K562 (cell line): ENCODE results near the gene CZIB. TPM values are rescaled to one million over a fixed set of nuclear protein-coding genes. Genes with fewer than 3 reads are reported as not detected.

Source experiments
- CEBPG ChIP-seq, 3 experiments: fragments of 200-800 bp in 1 of 3; sonication (Bioruptor generic) in 1 of 3; sonication (generic) in 1 of 3; formaldehyde crosslinking in 1 of 3; IDR thresholded peaks in 2 of 3; conservative IDR thresholded peaks in 1 of 3; 2 replicates each; pipeline versions ENCODE4 v1.6.1 to v1.8.0; 2016 to 2022; ENCODE audit warnings: missing compliant biosample characterization in 2 of 3, missing genetic modification characterization in 2 of 3, mild to moderate bottlenecking in 1 of 3, missing genetic modification reagents in 1 of 3
- ILK ChIP-seq: fragments of 450-650 bp; IDR thresholded peaks from 2 replicates; pipeline ENCODE4 v1.6.1; 2016; ENCODE audit warnings: missing genetic modification characterization, low read depth, mild to moderate bottlenecking, missing compliant biosample characterization, moderate library complexity, borderline replicate concordance
- MAFK ChIP-seq: IDR thresholded peaks from 2 replicates; pipeline ENCODE4 v1.6.1; 2011; ENCODE audit warnings: low read length, improper control_type of control experiment
- MEIS2 ChIP-seq: fragments of 450-650 bp; IDR thresholded peaks from 2 replicates; pipeline ENCODE4 v1.6.1; 2014; ENCODE audit warnings: mild to moderate bottlenecking; ENCODE audit not compliant: partially characterized antibody
- MTA2 ChIP-seq: fragments of 450-650 bp; IDR thresholded peaks from 2 replicates; pipeline ENCODE4 v1.6.1; 2016; ENCODE audit warnings: low read depth
- NFRKB ChIP-seq: fragments of 450-650 bp; IDR thresholded peaks from 2 replicates; pipeline ENCODE4 v1.6.1; 2016; ENCODE audit warnings: low read depth
- NONO ChIP-seq, 2 experiments: fragments of 200-400 bp in 1 of 2; fragments of 450-650 bp in 1 of 2; formaldehyde crosslinking in 1 of 2; IDR thresholded peaks; 2 replicates each; pipeline ENCODE4 v1.6.1; 2017; ENCODE audit warnings: low read depth in 2 of 2, mild to moderate bottlenecking in 2 of 2, moderate library complexity in 2 of 2, low read length in 1 of 2
- SIN3A ChIP-seq, 2 experiments: fragments of 150-350 bp in 1 of 2; IDR thresholded peaks; 2 replicates each; pipeline ENCODE4 v1.6.1; 2011 to 2016; ENCODE audit warnings: borderline replicate concordance in 2 of 2, low read depth in 2 of 2, low read length in 2 of 2, mild to moderate bottlenecking in 2 of 2, moderate library complexity in 2 of 2; ENCODE audit not compliant: control insufficient read depth in 1 of 2
- SIRT6 ChIP-seq: IDR thresholded peaks from one replicate; pipeline ENCODE4 v1.6.1; 2012; ENCODE audit warnings: low read depth, mild to moderate bottlenecking, control low read depth, inconsistent platforms, low read length, moderate library complexity
- SMAD1 ChIP-seq: fragments of 150-350 bp; IDR thresholded peaks from 2 replicates; pipeline ENCODE4 v1.6.1; 2014; ENCODE audit warnings: low read length, low read depth; ENCODE audit not compliant: partially characterized antibody
- STAT5B ChIP-seq: fragments of 250-450 bp; sonication (Bioruptor Pico); IDR thresholded peaks from 2 replicates; pipeline ENCODE4 v1.8.0; 2021; ENCODE audit warnings: mild to moderate bottlenecking, inconsistent platforms
- TEAD4 ChIP-seq, 2 experiments: sonication (generic) in 1 of 2; formaldehyde crosslinking in 1 of 2; IDR thresholded peaks; 2 replicates each; pipeline versions ENCODE4 v1.6.1 to v1.8.0; 2012 to 2022; ENCODE audit warnings: borderline replicate concordance in 1 of 2, inconsistent platforms in 1 of 2, low read length in 1 of 2, mild to moderate bottlenecking in 1 of 2, missing genetic modification reagents in 1 of 2
- XRCC4 ChIP-seq: IDR thresholded peaks from one replicate; pipeline ENCODE4 v1.6.1; 2011; ENCODE audit not compliant: insufficient read depth, insufficient read length; ENCODE audit errors: extremely low read depth
- ZNF232 ChIP-seq: sonication (generic); formaldehyde crosslinking; IDR thresholded peaks from 2 replicates; pipeline ENCODE4 v1.8.0; 2022; ENCODE audit warnings: mild to moderate bottlenecking, missing genetic modification reagents
- polyA plus RNA-seq, 8 experiments: library from polyadenylated mRNA; depleted of rRNA in 4 of 8; stranded (reverse) in 5 of 8; unstranded in 3 of 8; fragments of >200 nt; fragmentation: Nextera tagmentation in 2 of 8; fragmentation: Illumina TruSeq in 1 of 8; extraction: Ambion mirVana in 2 of 8; extraction: Trizol in 1 of 8; gene quantifications; 2 replicates each; pipeline versions ENCODE4 v1.2.1 to v1.2.3, GENCODE V29; 2011 to 2014; ENCODE audit warnings: inconsistent platforms in 1 of 8, missing spikeins in 1 of 8
- total RNA-seq, 7 experiments: library from RNA; depleted of rRNA in 6 of 7; stranded (reverse); fragments of >200 nt in 6 of 7; fragmentation: Illumina TruSeq in 2 of 7; extraction: Trizol in 2 of 7; gene quantifications; 2 replicates each; pipeline versions ENCODE4 v1.2.1 to v1.2.3, GENCODE V29; 2011 to 2021; ENCODE audit warnings: low replicate concordance in 1 of 7
- TF ChIP-seq, protein P1 (sequence below): IDR thresholded peaks from 3 replicates; pipeline ENCODE4 v1.6.1; 2011; ENCODE audit warnings: borderline replicate concordance, mild to moderate bottlenecking; ENCODE audit not compliant: insufficient read length, insufficient read depth
- TF ChIP-seq, protein P2 (sequence below): fragments of 250-450 bp; sonication (Bioruptor Pico); IDR thresholded peaks from 2 replicates; pipeline ENCODE4 v1.8.0; 2022; ENCODE audit warnings: moderate library complexity, mild to moderate bottlenecking, inconsistent platforms
- TF ChIP-seq, protein P3 (sequence below), 2 experiments: IDR thresholded peaks in 1 of 2; conservative IDR thresholded peaks in 1 of 2; 2 replicates each; pipeline ENCODE4 v1.6.1; 2016; ENCODE audit warnings: low read depth in 2 of 2, mild to moderate bottlenecking in 1 of 2, missing compliant biosample characterization in 1 of 2, missing genetic modification characterization in 1 of 2, moderate library complexity in 1 of 2
- TF ChIP-seq, protein P4 (sequence below): sonication (generic); formaldehyde crosslinking; IDR thresholded peaks from 2 replicates; pipeline ENCODE4 v1.8.0; 2023; ENCODE audit warnings: mild to moderate bottlenecking, missing genetic modification reagents

The CZIB gene
- total and polyA plus RNA-seq, 9 of the 15 experiments (the other 6 are each of a cell fraction or from before 2014, with no cell fraction given) = 52.6 to 111 (median 80.0) TPM

DNA sequence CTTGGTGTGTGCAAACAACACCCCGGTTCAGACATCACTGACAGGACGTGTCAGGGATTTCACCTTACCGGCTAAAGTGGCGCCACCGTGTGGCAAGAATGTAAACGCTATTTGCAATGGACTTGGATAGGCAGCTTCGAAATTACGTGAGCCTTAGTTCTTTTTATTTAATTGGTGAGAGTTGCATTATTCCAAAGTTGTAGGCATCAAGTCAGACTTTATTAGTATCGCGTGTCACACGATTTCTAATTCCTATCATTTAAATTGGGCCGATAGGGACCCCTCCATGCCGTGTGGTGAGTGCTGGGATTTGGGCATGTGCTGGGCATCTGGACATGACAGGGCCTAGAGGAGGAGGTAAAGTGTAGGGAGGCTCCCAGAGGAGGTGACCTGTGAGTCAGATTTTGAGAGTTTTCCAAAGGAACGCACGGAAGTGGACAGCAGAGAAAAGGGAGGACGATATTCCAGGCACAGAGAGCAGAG, 38.3 kb downstream of the CZIB start (continued):
- no peak for TF ChIP-seq MAFK
- TF ChIP-seq SMAD1 = no peak
- TF ChIP-seq, protein P1, sequence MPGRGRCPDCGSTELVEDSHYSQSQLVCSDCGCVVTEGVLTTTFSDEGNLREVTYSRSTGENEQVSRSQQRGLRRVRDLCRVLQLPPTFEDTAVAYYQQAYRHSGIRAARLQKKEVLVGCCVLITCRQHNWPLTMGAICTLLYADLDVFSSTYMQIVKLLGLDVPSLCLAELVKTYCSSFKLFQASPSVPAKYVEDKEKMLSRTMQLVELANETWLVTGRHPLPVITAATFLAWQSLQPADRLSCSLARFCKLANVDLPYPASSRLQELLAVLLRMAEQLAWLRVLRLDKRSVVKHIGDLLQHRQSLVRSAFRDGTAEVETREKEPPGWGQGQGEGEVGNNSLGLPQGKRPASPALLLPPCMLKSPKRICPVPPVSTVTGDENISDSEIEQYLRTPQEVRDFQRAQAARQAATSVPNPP = no peak
- TF ChIP-seq MTA2 = no peak
- 0 out of 2 replicates have a peak, but pooled peaks have one; percentile 48 for TF ChIP-seq ZNF232
- TF ChIP-seq, protein P2, sequence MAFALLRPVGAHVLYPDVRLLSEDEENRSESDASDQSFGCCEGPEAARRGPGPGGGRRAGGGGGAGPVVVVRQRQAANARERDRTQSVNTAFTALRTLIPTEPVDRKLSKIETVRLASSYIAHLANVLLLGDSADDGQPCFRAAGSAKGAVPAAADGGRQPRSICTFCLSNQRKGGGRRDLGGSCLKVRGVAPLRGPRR = no peak
- TF ChIP-seq ILK (tag) = no peak
- peak; percentile 97 for TF ChIP-seq TEAD4 (IDR thresholded peaks at IDR 0.05; ENCODE audit: low read length)
- peak; percentile 98 for TF ChIP-seq TEAD4 (CRISPR knock-in tag; IDR thresholded peaks at IDR 0.05; ENCODE audit: borderline replicate concordance)
- no peak for TF ChIP-seq XRCC4
- TF ChIP-seq, protein P3, sequence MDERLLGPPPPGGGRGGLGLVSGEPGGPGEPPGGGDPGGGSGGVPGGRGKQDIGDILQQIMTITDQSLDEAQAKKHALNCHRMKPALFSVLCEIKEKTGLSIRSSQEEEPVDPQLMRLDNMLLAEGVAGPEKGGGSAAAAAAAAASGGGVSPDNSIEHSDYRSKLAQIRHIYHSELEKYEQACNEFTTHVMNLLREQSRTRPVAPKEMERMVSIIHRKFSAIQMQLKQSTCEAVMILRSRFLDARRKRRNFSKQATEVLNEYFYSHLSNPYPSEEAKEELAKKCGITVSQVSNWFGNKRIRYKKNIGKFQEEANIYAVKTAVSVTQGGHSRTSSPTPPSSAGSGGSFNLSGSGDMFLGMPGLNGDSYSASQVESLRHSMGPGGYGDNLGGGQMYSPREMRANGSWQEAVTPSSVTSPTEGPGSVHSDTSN (CRISPR knock-in tag; IDR thresholded peaks at IDR 0.05; ENCODE audit: low read depth) = no peak
- TF ChIP-seq, protein P3 (tag; conservative IDR thresholded peaks at IDR 0.05; ENCODE audit: low read depth) = 0 out of 2 replicates have a peak, but pooled peaks have one; percentile 29
- peak; percentile 59 for TF ChIP-seq MEIS2
- TF ChIP-seq NFRKB = no peak
- no peak for TF ChIP-seq SIRT6
- TF ChIP-seq SIN3A (IDR thresholded peaks at IDR 0.05; ENCODE audit: borderline replicate concordance in 2 of 2, control insufficient read depth in 1 of 2, low read depth in 2 of 2, low read length in 2 of 2) = no peak
- no peak for TF ChIP-seq STAT5B
- TF ChIP-seq NONO (IDR thresholded peaks at IDR 0.05; ENCODE audit: low read depth in 2 of 2, low read length in 1 of 2) = no peak
- no peak for TF ChIP-seq CEBPG (CRISPR knock-in tag; IDR thresholded peaks at IDR 0.05)
- TF ChIP-seq CEBPG (tag; conservative IDR thresholded peaks at IDR 0.05 in 1 of 2, IDR thresholded peaks at IDR 0.05 in 1 of 2) = peak in 1 of 2 experiments; percentile 46; a peak in 1 of 4 replicates
- TF ChIP-seq, protein P4, sequence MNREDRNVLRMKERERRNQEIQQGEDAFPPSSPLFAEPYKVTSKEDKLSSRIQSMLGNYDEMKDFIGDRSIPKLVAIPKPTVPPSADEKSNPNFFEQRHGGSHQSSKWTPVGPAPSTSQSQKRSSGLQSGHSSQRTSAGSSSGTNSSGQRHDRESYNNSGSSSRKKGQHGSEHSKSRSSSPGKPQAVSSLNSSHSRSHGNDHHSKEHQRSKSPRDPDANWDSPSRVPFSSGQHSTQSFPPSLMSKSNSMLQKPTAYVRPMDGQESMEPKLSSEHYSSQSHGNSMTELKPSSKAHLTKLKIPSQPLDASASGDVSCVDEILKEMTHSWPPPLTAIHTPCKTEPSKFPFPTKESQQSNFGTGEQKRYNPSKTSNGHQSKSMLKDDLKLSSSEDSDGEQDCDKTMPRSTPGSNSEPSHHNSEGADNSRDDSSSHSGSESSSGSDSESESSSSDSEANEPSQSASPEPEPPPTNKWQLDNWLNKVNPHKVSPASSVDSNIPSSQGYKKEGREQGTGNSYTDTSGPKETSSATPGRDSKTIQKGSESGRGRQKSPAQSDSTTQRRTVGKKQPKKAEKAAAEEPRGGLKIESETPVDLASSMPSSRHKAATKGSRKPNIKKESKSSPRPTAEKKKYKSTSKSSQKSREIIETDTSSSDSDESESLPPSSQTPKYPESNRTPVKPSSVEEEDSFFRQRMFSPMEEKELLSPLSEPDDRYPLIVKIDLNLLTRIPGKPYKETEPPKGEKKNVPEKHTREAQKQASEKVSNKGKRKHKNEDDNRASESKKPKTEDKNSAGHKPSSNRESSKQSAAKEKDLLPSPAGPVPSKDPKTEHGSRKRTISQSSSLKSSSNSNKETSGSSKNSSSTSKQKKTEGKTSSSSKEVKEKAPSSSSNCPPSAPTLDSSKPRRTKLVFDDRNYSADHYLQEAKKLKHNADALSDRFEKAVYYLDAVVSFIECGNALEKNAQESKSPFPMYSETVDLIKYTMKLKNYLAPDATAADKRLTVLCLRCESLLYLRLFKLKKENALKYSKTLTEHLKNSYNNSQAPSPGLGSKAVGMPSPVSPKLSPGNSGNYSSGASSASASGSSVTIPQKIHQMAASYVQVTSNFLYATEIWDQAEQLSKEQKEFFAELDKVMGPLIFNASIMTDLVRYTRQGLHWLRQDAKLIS (CRISPR knock-in tag) = no peak
